ENCODE data around the gene RASGEF1C. TPM values are rescaled to one million over a fixed set of nuclear protein-coding genes. Genes with fewer than 3 reads are reported as not detected.
A peak's percentile ranks its signal among the peaks of the same experiment; 100 is the strongest.

The RASGEF1C gene
- total and polyA plus RNA-seq, 8 donors: 0.20 to 6.8 (median 0.86) TPM; not detected in 4

DNA sequence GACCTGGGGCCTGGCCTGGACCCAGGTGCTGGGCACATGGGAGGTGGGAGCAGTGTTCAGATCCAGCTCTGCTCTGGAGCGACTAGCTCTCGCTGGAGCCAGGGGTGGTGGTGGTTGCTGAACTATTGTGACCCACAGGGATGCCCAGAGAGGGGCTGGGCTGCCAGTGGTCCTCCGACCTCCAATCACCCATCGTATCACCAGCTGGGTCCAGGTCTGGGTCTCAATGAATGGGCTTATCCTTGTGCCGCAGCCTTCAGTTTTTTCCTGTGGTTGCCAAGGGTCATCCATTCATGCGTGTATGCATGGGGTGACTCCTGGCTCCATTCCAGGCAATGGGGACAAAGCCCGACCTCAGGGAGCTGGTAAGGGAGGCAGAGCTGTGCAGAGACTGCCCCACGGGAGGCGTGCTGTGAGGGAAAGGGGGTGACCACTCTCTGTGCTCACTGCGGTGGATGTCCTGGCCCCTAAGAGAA is 68.9 kb downstream of the RASGEF1C start:
- no peaks in the 10 kb centered on the region for H3K36me3 ChIP-seq
- no peak overlapping the region for H3K27ac ChIP-seq
- no peaks in the 10 kb centered on the region for H3K4me1 ChIP-seq
- no peaks in the 10 kb centered on the region for H3K9me3 ChIP-seq
- peaks cover 0 to 74% (median 12%) of the 10 kb centered on the region in 3 donors for H3K27me3 ChIP-seq
- TF ChIP-seq, protein P1, sequence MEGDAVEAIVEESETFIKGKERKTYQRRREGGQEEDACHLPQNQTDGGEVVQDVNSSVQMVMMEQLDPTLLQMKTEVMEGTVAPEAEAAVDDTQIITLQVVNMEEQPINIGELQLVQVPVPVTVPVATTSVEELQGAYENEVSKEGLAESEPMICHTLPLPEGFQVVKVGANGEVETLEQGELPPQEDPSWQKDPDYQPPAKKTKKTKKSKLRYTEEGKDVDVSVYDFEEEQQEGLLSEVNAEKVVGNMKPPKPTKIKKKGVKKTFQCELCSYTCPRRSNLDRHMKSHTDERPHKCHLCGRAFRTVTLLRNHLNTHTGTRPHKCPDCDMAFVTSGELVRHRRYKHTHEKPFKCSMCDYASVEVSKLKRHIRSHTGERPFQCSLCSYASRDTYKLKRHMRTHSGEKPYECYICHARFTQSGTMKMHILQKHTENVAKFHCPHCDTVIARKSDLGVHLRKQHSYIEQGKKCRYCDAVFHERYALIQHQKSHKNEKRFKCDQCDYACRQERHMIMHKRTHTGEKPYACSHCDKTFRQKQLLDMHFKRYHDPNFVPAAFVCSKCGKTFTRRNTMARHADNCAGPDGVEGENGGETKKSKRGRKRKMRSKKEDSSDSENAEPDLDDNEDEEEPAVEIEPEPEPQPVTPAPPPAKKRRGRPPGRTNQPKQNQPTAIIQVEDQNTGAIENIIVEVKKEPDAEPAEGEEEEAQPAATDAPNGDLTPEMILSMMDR (IDR thresholded peaks at IDR 0.05): no peak
- TF ChIP-seq POLR2A (IDR thresholded peaks at IDR 0.05) (no peak), EP300 (IDR thresholded peaks at IDR 0.05) (no peak), POLR2AphosphoS5 (IDR thresholded peaks at IDR 0.05) (no peak)
- H3K4me3 ChIP-seq: no peak overlapping the region
- peak; percentile 15 to 17 for DNase-seq
- intact Hi-C loops (cut with DNase I; ENCODE audit: low total_unique reads): no loop called here
- WGBS, 5 donors: 43 to 67% (median 60%) methylated on average over 7 to 10 of the region's 10 CpGs

DNA sequence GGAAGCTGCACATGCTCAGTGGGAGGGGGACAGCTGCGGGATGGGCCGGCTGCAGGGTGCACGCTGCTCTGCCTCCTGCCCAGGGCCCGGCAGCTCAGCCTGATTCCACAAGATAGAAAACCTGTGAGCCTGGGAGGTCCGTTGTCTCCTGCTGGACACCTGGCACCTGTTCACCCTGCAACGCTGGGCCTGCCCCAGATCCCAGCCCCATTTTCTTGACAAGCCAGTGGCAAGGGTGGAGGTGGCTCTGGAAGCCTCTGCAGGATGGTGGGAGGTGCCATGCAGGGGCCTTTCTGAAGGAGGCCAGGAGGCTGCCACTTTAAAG is 69.3 kb downstream of the RASGEF1C start:
- H3K27me3 ChIP-seq: peaks cover 0 to 77% (median 15%) of the 10 kb centered on the region in 3 donors
- H3K4me3 ChIP-seq: no peak overlapping the region
- intact Hi-C loops (cut with DNase I; ENCODE audit: low total_unique reads): no loop called here
- 45 to 69% (median 51%) methylated on average over 6 of the region's 6 CpGs for WGBS, 5 donors
- H3K36me3 ChIP-seq: no peaks in the 10 kb centered on the region
- TF ChIP-seq POLR2A (IDR thresholded peaks at IDR 0.05): no peak
- TF ChIP-seq POLR2AphosphoS5 (IDR thresholded peaks at IDR 0.05): no peak
- no peak for TF ChIP-seq EP300 (IDR thresholded peaks at IDR 0.05)
- TF ChIP-seq, protein P1 (IDR thresholded peaks at IDR 0.05): no peak
- no peaks in the 10 kb centered on the region for H3K4me1 ChIP-seq
- DNase-seq: peak in 1 of 2 donors; percentile 20
- H3K9me3 ChIP-seq: no peaks in the 10 kb centered on the region
- H3K27ac ChIP-seq: no peak overlapping the region

- no peak overlapping the region for H3K4me3 ChIP-seq
- no peak overlapping the region for H3K27ac ChIP-seq
- peak; percentile 0 to 4 for DNase-seq
- intact Hi-C loops (cut with DNase I; ENCODE audit: low total_unique reads): no loop called here
- peaks cover 0 to 77% (median 15%) of the 10 kb centered on the region in 3 donors for H3K27me3 ChIP-seq
- TF ChIP-seq POLR2A (IDR thresholded peaks at IDR 0.05): no peak
- TF ChIP-seq, protein P1 (IDR thresholded peaks at IDR 0.05): no peak
- no peak for TF ChIP-seq EP300 (IDR thresholded peaks at IDR 0.05)
- TF ChIP-seq POLR2AphosphoS5 (IDR thresholded peaks at IDR 0.05): no peak
- H3K4me1 ChIP-seq: no peaks in the 10 kb centered on the region
- WGBS, 5 donors: 56 to 66% (median 58%) methylated on average over 8 to 11 of the region's 11 CpGs
- no peaks in the 10 kb centered on the region for H3K9me3 ChIP-seq
- H3K36me3 ChIP-seq: no peaks in the 10 kb centered on the region
These were observed 69.9 kb downstream of the RASGEF1C start for GRCh38 chr5:180138976-180139730.

GRCh38 chr5:180138214-180138975 is 70.6 kb downstream of the RASGEF1C start:
- intact Hi-C loops (cut with DNase I; ENCODE audit: low total_unique reads): no loop called here
- DNase-seq: no peak
- Histone ChIP-seq H3K27me3 (peaks cover 0 to 76% (median 15%) of the 10 kb centered on the region in 3 donors), H3K9me3 (no peaks in the 10 kb centered on the region), H3K36me3 (no peaks in the 10 kb centered on the region), H3K4me3 (no peak overlapping the region), H3K4me1 (no peaks in the 10 kb centered on the region), H3K27ac (no peak overlapping the region)
- WGBS, 5 donors: 69 to 78% (median 73%) methylated on average over 12 of the region's 12 CpGs
- TF ChIP-seq EP300 (IDR thresholded peaks at IDR 0.05) (no peak), POLR2AphosphoS5 (IDR thresholded peaks at IDR 0.05) (no peak), POLR2A (IDR thresholded peaks at IDR 0.05) (no peak)
- TF ChIP-seq, protein P1 (IDR thresholded peaks at IDR 0.05): no peak
